Lung (tissue), 12 donors: Measurements from ENCODE around the gene IQCK. TPM values are rescaled to one million over a fixed set of nuclear protein-coding genes. Genes with fewer than 3 reads are reported as not detected.

Experiments
- ATAC-seq: fragments of 200-7000 bp; cut with Tn5 transposase; one replicate; pipeline ENCODE4 v1.9.1; 2020; ENCODE audit warnings: moderate number of reproducible peaks; ENCODE audit not compliant: insufficient read depth, low FRiP score
- DNase-seq, 3 donors: peaks; one replicate each; pipeline ENCODE4 v3.0.0-alpha.2; 2013 to 2017
- H3K27ac ChIP-seq, 2 donors: one replicate each; pipeline ENCODE4 v1.5.1; 2013; ENCODE audit warnings: mild to moderate bottlenecking in 2 of 2, moderate library complexity in 2 of 2, control low read depth in 1 of 2, inconsistent platforms in 1 of 2, low read depth in 1 of 2, low read length in 1 of 2
- H3K27me3 ChIP-seq, 3 donors: one replicate each; pipeline ENCODE4 v1.5.1; 2013; ENCODE audit warnings: low read length in 2 of 3; ENCODE audit not compliant: control insufficient read depth in 3 of 3, insufficient read depth in 3 of 3
- H3K36me3 ChIP-seq, 4 donors: one replicate each; pipeline ENCODE4 v1.5.1; 2013; ENCODE audit warnings: low read length in 4 of 4, mild to moderate bottlenecking in 1 of 4, moderate library complexity in 1 of 4; ENCODE audit not compliant: control insufficient read depth in 4 of 4, insufficient read depth in 4 of 4
- H3K4me1 ChIP-seq, 5 donors: one replicate each; pipeline ENCODE4 v1.5.1; 2013; ENCODE audit warnings: low read length in 5 of 5, mild to moderate bottlenecking in 2 of 5, moderate library complexity in 1 of 5; ENCODE audit not compliant: control insufficient read depth in 5 of 5, insufficient read depth in 5 of 5
- H3K4me3 ChIP-seq: one replicate; pipeline ENCODE4 v1.5.1; 2013; ENCODE audit warnings: mild to moderate bottlenecking, control low read depth, moderate library complexity
- H3K9ac ChIP-seq, 2 donors: one replicate each; pipeline ENCODE4 v1.5.1; 2013; ENCODE audit warnings: low read length in 2 of 2, control low read depth in 1 of 2; ENCODE audit not compliant: insufficient read depth in 1 of 2
- H3K9me3 ChIP-seq, 4 donors: one replicate each; pipeline ENCODE4 v1.5.1; 2013; ENCODE audit warnings: low read length in 3 of 4, mild to moderate bottlenecking in 1 of 4, moderate library complexity in 1 of 4; ENCODE audit not compliant: control insufficient read depth in 4 of 4, insufficient read depth in 3 of 4
- CTCF ChIP-seq: IDR thresholded peaks from 2 replicates; pipeline ENCODE4 v1.5.1; 2012; ENCODE audit warnings: mild to moderate bottlenecking; ENCODE audit errors: control extremely low read depth, extremely low read depth
- WGBS, 2 donors: extraction: QIAGEN DNeasy Blood & Tissue Kit; methylation state at CpG; one replicate each; pipeline ENCODE4 v1.1.7; 2013; 5-methylcytosine and 5-hydroxymethylcytosine counted together
- polyA plus RNA-seq, 2 donors: library from polyadenylated mRNA; stranded (reverse); fragments of 200-250 nt; gene quantifications; one replicate each; pipeline ENCODE4 v1.2.1, GENCODE V29; 2013
- total RNA-seq, 2 donors: library from RNA; depleted of rRNA in 1 of 2; stranded (reverse); fragments of >200 nt in 1 of 2; gene quantifications; one replicate each; pipeline ENCODE4 v1.2.1, GENCODE V29; 2014 to 2021
- donor health status: control.
- donor health status: control.
- donor health status: Bipolar disorder and iron deficiency.
- donor health status: healthy.
- donor health status: DM: yes; HTN: yes; CAD: no.

Gene IQCK
- total and polyA plus RNA-seq, 4 donors = 12.7 to 27.0 (median 20.4) TPM

- peaks cover 0 to 3% (median 0%) of the 10 kb centered on the region in 4 donors for H3K36me3 ChIP-seq
- no peak for DNase-seq
- TF ChIP-seq CTCF = no peak
- H3K9me3 ChIP-seq = peaks cover 0 to 4% (median 0%) of the 10 kb centered on the region in 4 donors
- no peaks in the 10 kb centered on the region for H3K27me3 ChIP-seq
- peaks cover 0 to 6% (median under 1%) of the 10 kb centered on the region in 5 donors for H3K4me1 ChIP-seq
- H3K9ac ChIP-seq = no peak overlapping the region
- no peak for ATAC-seq
- H3K4me3 ChIP-seq = no peak overlapping the region
- H3K27ac ChIP-seq = no peak overlapping the region
Measured at GRCh38 chr16:19812986-19813385, 94.9 kb downstream of the IQCK start.

GRCh38 chr16:19815418-19815817, 97.3 kb downstream of the IQCK start:
- Histone ChIP-seq H3K9ac (no peak overlapping the region), H3K9me3 (peaks cover 0 to 4% (median 0%) of the 10 kb centered on the region in 4 donors), H3K4me1 (peaks cover 0 to 6% (median 0%) of the 10 kb centered on the region in 5 donors), H3K4me3 (no peak overlapping the region), H3K36me3 (peaks cover 0 to 3% (median 0%) of the 10 kb centered on the region in 4 donors), H3K27ac (no peak overlapping the region), H3K27me3 (no peaks in the 10 kb centered on the region)
- 58 to 69% methylated on average over 2 of the region's 2 CpGs for WGBS, 2 donors
- no peak for ATAC-seq
- no peak for DNase-seq
- TF ChIP-seq CTCF = no peak

- H3K4me3 ChIP-seq = no peak overlapping the region
- no peak overlapping the region for H3K9ac ChIP-seq
- no peaks in the 10 kb centered on the region for H3K27me3 ChIP-seq
- peaks cover 0 to 4% (median 0%) of the 10 kb centered on the region in 4 donors for H3K9me3 ChIP-seq
- H3K27ac ChIP-seq = no peak overlapping the region
- DNase-seq (no peak), ATAC-seq (no peak)
- 88 to 90% methylated on average over 3 of the region's 3 CpGs for WGBS, 2 donors
- no peaks in the 10 kb centered on the region for H3K4me1 ChIP-seq
- no peak for TF ChIP-seq CTCF
- H3K36me3 ChIP-seq = peaks cover 0 to 3% (median 0%) of the 10 kb centered on the region in 4 donors
Measured at GRCh38 chr16:19817122-19817521, 99.1 kb downstream of the IQCK start.

GRCh38 chr16:19817875-19818274, 99.8 kb downstream of the IQCK start:
- no peak for ATAC-seq
- TF ChIP-seq CTCF = no peak
- peaks cover 0 to 3% (median 0%) of the 10 kb centered on the region in 4 donors for H3K36me3 ChIP-seq

More at GRCh38 chr16:19817875-19818274, 99.8 kb downstream of the IQCK start:
- Histone ChIP-seq H3K27me3 (no peaks in the 10 kb centered on the region), H3K4me1 (no peaks in the 10 kb centered on the region), H3K27ac (no peak overlapping the region), H3K4me3 (no peak overlapping the region), H3K9me3 (peaks cover 0 to 2% (median 0%) of the 10 kb centered on the region in 4 donors), H3K9ac (no peak overlapping the region)
- WGBS, 2 donors = 90 to 94% methylated on average over 7 of the region's 7 CpGs
- DNase-seq = no peak
